ENCODE results near the gene FGF9.

Gene FGF9

GRCh38 chr13:21675095-21675991, 4.5 kb downstream of the FGF9 start:
- no peak for DNase-seq

GRCh38 chr13:21676611-21677021, 5.7 kb downstream of the FGF9 start:
- DNase-seq: no peak

DNA sequence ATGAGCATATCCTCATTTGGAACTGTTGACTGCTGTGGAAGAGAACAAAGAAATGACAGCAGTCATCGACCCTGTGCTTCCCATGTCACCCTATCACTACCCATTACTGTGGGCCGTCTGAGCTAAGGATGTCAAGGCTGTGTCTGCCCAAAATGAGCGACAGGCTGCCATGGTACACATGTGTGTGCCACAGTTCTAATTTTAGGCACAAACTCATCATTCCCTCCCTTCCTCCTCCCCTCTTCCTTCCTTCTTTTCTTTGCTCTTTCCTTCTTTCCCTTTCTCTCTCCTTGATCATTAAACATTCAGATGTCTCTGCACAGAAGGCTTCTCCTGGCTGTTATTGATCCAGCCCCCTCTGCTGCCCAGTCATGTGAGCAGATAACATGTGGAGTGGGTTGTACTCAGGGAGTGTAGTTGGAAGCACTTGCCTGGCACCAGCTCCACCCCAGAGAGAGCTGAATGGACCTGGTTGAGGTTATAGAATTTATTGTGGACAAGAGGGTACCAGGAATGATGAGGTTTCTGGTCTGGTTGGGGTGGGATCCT, 6.3 kb downstream of the FGF9 start:
- DNase-seq: no peak

DNA sequence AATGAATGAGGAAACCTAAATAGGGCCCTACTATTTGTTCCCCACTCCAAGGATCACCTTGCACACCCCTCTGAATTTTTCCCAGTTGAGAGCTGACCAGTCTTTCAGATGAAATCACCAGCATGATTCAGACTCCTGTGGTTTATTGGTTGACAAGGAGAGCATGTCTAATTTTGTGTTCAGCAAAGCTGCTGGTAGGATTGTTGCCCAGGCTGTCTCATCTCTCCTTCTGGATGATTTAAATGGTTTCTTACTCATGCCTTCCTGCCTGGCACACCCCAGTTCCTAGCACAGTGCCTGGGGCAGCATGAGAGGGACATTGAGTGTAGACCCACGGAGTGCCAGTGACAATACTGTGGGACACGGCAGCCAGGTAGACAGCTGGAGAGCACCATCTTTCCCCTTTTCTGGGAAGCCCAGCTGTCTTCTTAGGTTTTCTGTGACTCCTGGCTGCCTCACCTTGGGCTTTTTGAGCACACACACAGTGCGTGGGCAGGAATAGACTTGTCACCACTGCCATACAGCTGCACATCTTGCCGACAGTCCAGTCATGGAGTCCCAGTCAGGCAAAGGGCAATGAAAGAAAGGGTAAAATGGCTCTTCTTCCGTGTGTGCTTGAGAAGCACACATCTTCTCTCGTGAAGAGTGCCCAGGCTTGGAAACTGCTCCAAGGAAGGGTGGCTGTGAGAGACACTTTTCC, 12.3 kb downstream of the FGF9 start:
- DNase-seq: no peak

GRCh38 chr13:21684576-21684975, 13.7 kb downstream of the FGF9 start:
- DNase-seq: no peak

GRCh38 chr13:21685485-21686064, 14.7 kb downstream of the FGF9 start:
- DNase-seq: no peak

GRCh38 chr13:21686751-21687391, 16.0 kb downstream of the FGF9 start:
- no peak for DNase-seq

DNA sequence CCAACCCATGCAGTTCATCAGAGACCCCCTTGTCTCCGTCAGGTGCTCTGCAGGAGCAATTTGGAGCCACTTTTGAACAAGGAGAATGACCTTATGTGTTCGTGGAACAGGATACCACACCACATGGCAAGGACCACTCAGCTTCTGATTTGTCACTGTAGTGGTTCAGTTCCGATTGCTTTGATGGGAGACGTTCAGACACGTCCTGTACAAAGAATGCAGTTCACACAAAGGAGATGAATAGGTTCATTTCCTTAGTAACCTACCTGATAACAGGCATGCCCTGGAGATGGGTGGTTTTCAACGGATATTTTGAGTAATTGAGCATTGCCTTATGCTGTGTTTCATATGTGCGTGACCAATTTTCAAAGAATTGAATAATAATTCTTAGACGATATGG, 17.2 kb downstream of the FGF9 start:
- DNase-seq: no peak

DNA sequence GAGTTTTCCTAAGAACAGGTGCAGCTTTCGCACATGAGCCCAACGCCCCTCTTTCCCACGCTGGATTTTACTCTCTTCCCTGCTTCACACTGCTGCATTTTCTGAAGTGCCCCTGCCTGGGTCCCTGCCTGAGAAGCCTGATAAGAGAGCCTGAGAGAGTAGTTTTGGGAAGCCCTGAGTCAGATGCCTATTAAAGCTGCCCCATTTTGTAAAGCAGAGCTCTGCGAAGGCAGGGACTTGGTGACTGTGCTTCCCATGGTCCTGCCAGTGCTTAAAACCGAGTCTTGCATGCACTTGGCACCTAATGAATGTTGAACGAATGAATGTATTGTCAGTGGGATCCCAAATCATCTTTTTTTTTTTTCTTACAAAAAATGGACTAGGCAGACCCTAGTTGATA, 18.2 kb downstream of the FGF9 start:
- no peak for DNase-seq

GRCh38 chr13:21690955-21691354, 20.1 kb downstream of the FGF9 start:
- no peak for DNase-seq

DNA sequence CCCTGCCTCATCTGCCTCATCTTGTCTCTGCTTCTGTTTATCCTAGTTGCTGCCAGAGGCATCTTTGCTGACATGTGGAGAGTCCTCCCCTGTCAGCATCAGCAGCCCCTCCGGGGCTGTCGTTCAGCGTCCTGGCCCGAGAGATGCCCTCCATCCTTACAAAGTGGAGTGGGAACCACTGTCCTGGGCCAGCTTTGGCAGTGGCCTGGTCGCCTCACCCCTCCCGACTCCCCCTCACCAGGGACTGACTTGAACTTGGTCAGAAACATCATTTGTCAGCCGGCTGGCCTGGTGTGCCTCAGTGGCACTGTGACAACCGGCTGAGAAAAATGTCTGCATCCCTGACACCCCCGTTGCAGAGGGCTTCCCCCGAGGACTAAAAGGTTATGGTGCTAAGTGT, 20.6 kb downstream of the FGF9 start:
- no peak for DNase-seq

GRCh38 chr13:21691928-21692327, 21.1 kb downstream of the FGF9 start:
- no peak for DNase-seq

- no peak for DNase-seq
Observed at GRCh38 chr13:21694831-21695230, 24.0 kb downstream of the FGF9 start.

- DNase-seq: no peak
Observed at GRCh38 chr13:21695546-21695945, 24.7 kb downstream of the FGF9 start.

DNA sequence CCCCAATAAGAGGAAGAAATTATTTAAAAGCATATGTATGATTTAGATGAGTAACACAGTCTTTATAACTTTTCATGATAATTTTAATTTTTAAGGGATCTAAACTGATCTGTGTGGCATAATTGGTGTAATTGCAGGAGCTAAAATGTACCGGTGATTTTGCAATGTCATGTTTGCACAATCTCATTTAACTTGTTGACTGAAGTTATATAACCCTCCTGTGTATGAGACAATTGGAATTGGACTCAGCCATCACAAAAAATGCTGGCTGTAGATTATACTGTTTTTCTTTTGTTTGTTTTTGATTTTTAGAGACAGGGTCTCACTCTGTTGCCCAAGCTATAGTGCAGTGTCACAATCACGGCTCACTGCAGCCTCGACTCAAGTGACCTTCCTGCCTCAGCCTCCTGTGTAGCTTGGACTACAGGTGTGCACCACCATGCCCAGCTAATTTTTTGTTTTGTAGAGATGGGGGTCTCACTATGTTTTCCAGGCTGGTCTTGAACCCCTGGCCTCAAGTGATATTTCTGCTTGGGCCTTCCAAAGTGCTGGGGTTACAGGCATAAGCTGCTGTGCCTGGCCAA, 26.1 kb downstream of the FGF9 start:
- no peak for DNase-seq

DNA sequence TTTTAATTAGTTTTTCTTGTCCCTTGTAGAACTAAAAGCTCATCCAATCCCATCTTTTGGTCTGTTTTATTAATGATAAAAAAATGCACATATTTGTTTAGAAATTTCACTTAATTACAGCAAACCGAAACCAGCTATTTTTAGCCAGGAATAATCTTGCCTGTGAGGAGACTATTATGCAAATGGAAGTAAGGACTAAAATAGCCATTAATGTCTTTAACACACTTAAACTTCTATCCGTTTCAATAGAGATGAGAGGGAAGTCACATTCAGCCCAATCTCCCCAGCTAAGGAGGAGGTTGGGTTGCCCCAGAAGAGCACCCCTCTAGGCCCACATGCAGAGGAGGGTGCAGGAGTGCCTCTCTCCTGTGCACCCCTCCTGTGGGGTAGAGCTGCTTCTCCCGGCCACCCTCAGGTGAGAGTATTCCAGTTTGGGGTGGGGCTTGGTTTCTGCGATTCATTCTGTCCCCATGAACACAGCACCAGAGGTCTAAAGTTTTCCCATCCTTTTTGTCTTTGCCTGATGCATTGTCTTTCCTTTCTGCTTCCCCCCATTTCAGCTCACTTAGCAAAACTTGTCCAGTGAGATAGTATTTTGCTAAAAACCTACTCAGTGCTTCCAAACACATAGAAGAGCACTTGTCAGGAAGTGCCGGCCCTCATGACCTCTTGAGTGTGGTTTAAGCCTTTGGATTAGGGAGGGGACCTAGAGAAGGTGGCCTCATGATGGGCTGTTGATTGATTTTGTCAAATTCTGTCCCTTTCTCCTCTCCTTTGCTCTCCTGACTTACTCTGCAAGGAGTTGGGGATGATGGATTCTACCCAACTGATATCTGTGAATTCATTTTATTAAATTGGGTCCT, 28.2 kb downstream of the FGF9 start:
- no peak for DNase-seq

GRCh38 chr13:21701460-21701859, 30.6 kb downstream of the FGF9 start:
- DNase-seq: no peak

DNA sequence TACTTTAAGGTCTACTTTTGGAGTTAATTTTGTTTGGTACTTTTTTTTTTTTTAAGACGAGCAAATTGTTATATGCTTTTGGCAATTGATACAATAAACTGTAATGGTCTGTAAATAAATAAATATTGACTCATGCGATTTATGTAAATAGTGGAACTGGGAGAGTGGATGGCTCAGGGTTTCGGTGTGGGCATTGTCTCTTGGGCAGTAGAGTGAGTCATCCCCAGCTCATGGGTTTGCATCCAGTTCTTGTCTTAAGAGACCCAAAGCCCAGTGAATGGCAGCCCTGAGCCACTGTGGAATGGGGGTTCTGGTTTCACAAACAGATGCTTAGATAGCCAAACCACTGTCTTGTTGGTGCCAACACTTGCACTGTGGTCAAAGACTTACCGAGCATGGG, 33.0 kb downstream of the FGF9 start:
- no peak for DNase-seq

DNA sequence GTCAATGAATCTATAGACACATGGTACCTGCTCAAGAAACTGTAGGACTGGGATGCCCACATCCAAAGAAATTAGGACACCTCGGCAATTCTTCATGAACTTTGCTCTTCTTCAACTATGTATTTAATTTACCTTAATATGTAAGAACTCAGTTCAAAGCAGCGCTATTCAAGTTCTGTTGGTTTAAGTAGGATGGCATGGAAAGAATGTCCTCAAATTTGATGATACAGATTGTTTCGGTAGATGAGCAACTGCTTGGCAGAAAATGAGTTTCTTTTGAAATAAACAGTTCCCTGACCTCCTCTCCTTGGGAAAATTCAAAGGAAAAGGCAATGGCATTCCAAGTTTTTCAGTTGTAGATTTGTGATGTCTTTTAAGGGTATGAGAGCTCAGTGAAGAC, 36.7 kb downstream of the FGF9 start:
- no peak for DNase-seq

DNA sequence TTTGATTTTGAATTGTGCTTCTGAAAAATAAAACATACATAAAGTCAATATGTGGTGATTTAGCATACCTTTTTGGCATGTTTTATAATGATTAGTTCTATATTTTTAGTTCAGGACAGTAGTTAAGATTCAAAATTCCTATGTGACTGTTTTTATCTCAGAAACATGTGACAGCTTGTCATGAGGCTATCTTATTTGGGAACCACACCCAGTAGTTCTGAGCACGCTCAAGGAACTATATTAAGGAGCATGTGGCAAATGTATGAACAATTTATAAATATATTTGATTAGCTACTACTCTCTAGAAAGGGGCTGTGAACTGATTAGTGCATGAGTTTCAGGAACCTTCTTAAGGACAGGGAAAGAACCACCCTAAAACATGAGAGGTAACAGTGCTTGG, 38.8 kb downstream of the FGF9 start:
- no peak for DNase-seq

DNA sequence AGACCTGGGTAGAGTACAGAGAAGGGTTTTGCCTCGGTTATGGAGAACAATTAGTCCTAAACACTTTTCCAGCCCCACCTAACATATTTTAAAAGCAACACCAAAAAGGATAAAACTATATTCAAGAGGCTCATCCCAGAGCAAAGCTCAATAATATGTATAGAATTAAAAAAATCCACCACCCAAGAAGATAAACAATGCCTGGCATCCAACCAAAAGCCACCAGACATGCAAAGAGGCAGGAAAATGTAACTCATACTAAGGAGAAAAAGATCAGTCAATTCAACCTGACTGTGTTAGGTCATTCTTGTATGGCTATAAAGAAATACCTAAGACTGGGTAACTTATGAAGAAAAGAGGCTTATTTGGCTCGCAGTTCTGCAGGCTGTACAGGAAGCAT, 39.3 kb downstream of the FGF9 start:
- DNase-seq: no peak

GRCh38 chr13:21717817-21718216, 46.9 kb downstream of the FGF9 start:
- DNase-seq: no peak
